C1 segment of cervical spinal cord (tissue), 14 donors: ENCODE measurements around the gene CEMIP2.
A peak's percentile ranks its signal among the peaks of the same experiment; 100 is the strongest.

Experiments used
- DNase-seq, 14 donors: peaks; one replicate each; lab custom pipeline; 2025; lab: John Stamatoyannopoulos, UW

Gene CEMIP2

DNA sequence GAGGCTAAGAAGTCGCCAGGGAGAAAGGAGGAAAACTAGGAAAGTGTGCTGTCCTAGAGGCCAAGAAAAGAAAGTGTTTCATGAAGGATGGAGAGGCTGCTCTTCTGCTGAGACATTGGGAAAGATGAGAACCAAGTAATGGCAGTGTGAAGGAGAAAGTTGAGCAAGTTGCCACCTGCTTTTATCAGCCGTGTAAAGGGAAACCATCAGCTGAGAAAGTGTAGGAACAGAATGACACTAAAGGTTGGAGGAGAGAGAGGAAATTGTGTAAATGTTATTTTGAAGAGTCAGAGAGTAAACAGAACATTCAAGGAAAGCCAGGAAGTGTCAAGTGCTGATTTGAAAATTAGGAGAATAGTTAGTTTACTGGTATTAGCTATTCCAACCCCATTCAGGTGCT, 125.0 kb downstream of the CEMIP2 start:
- no peak for DNase-seq

DNA sequence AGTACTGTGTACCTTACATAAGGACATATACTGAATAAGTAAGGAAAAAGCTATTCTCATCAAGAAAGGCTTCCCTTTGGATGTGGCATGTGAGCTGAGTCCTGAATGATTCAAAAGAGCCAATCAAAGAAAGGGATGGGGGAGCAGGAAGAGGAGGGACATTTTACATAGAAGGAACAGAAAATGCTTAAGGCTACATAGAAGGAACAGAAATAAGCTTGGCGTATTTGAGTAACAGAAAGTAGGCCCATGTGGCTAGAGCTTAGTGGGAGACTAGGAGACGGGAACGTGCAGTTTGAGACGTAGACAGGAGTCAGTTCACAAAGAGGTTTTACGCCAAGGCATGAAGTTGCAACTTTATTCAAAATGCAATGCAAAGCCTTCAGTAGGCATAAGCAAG, 126.3 kb downstream of the CEMIP2 start:
- DNase-seq: no peak

DNA sequence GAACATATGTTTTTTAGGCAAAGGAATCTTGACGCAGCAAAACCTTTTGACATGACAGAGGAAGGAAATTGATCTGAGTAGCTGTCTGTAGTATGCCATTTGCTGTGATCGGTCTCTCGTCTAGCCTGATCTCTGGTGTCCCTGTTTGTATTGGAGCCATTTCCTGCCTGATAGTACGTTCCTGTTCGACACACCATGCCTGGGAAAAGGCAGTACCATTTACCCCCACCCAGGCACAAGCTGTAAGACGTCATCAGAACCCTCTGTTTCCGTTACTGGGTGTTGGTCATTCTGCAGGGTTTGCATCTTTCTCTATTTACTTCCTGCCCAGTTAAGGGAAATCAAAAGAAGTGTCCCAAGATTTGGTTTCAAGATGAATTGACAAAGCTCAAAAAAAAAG, 129.7 kb downstream of the CEMIP2 start:
- DNase-seq: peak in 6 of 14 donors; percentile 3 to 20 (median 4)

DNA sequence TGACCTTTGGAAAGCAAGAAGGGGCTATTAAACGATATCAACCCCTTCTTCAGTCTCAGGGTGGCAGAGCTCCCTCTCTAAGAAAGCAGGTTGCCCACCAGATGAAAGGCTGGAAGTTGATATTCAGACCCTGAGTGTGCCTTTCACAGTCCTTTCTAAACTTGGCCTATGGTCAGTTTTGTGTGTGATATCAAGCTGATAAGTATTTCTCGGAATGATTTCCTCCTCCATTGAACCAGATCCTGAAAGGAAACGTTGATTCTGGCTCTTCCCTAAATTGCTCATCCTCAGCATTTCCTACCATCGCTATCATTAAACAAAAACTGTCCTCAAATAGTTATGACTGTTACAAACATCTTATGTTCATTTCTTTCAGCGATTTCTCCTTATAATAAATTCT, 130.4 kb downstream of the CEMIP2 start:
- no peak for DNase-seq

DNA sequence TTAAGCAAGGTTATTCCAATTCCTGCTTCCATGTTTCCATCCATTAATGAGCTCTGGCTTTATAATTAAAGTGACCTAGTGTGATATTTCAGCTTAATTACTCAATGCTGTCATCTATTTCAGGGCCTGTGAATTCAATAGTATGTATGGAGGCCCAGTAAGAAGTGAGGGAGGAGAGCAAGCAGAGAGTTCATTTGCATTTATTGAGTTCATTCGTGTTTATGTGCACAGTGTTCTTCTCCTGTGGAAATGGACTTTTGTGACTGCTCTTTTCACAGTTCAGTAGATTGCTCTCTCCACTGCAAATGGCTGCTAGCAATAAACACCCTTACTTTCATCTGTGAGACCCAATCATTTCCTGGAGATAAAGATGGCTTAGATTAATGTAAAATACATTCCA, 130.9 kb downstream of the CEMIP2 start:
- no peak for DNase-seq

DNA sequence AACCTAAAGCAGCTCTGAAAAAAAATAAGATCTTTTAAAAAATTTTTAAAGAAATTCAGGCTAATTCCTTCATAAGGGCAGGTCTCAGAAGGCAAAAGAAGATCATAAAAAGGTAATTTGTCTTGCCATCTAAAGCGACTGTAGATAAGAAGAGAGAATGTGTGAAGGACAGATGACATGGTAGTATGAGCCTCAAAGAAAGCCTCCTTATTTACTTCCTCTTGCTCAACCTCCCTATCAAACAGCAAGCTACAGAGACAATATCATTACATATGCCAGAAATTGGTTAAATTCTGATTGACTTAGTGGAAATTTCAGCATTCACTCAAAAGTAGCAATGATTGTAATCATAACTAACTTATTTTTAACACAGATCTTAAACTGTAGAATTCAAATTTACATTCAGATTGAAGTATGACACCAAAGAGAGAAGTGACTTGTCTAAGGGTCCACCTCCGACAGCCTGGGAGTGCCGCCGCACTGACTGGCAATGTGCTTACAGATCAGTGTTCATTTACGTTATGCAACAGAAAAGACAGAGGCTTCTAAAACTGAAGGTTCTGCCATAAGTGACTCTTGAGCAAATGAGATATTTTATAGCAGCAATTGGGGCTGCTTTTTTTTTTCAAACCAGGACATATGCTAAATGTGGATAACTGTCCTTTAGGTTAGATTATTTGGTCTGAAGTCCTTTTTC, 132.0 kb downstream of the CEMIP2 start:
- no peak for DNase-seq

GRCh38 chr9:71634752-71635151, 133.6 kb downstream of the CEMIP2 start:
- no peak for DNase-seq
